Astrocyte (in vitro differentiated cells and primary cell): ENCODE results near the gene FBXL16.
"Not testable (repeated sequence)": the region's sequence is repeated elsewhere in the genome, so short reads cannot be mapped to it uniquely, and the experiment has no call there.

ENCODE experiments used
- EZH2 ChIP-seq: IDR thresholded peaks from 2 replicates; pipeline ENCODE4 v1.6.1; 2012; ENCODE audit warnings: mild to moderate bottlenecking, low read length, inconsistent platforms; ENCODE audit not compliant: insufficient read depth
- TF ChIP-seq, protein P1 (sequence below): IDR thresholded peaks from 2 replicates; pipeline ENCODE4 v1.5.1; 2011; ENCODE audit warnings: low read depth, mild to moderate bottlenecking, inconsistent platforms, low read length, moderate library complexity; ENCODE audit not compliant: insufficient read depth

DNA sequence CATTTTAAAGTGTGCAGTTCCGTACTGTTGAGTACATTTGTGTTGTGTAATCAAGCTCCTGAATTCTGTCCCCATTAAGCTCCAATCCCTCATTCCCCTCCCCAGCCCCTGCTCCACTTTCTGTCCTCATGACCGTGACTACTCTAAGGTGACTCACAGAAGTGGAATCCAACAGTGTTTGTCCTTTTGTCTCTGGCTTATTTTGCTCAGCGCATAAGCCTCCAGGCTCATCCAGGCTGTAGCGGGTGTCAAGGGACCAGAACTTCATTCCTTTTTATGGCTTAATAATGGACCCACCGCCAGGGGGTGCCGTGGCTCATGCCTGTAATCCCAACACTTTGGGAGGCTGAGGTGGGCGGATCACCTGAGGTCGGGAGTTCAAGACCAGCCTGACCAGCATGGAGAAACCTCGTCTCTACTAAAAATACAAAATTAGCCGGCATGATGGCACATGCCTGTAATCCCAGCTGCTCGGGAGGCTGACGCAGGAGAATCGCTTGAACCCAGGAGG lies 7.2 kb upstream of the FBXL16 start:
- TF ChIP-seq EZH2, result not testable (repeated sequence)
- TF ChIP-seq, protein P1, sequence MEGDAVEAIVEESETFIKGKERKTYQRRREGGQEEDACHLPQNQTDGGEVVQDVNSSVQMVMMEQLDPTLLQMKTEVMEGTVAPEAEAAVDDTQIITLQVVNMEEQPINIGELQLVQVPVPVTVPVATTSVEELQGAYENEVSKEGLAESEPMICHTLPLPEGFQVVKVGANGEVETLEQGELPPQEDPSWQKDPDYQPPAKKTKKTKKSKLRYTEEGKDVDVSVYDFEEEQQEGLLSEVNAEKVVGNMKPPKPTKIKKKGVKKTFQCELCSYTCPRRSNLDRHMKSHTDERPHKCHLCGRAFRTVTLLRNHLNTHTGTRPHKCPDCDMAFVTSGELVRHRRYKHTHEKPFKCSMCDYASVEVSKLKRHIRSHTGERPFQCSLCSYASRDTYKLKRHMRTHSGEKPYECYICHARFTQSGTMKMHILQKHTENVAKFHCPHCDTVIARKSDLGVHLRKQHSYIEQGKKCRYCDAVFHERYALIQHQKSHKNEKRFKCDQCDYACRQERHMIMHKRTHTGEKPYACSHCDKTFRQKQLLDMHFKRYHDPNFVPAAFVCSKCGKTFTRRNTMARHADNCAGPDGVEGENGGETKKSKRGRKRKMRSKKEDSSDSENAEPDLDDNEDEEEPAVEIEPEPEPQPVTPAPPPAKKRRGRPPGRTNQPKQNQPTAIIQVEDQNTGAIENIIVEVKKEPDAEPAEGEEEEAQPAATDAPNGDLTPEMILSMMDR, result peak; percentile 48
